ENCODE data around the gene EPHB1.

DNA sequence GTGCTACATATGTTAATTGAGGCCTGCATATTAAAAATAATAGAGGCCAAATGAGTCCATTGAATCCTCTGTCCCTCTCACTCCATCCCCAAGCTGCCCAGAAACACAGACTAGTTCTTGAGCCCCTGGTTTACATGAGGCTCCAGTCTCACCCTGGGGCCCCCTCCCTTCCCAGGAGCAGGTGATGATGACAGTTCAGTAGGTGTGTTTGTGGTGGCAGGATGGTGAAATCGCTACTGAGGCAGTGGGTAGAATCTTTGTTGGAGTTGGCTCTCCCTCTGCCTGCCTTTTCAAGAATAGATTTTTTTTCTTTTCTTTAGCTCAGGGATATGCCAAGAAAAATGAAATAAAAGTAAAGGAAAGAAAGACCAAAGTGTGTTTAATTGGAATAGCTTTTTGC is 288.7 kb downstream of the EPHB1 start:
- TF ChIP-seq POLR2A (IDR thresholded peaks at IDR 0.05) (no peak), POLR2AphosphoS5 (IDR thresholded peaks at IDR 0.05) (no peak)
